Osteoblast (primary cell): Measurements from ENCODE around the gene GCDH. TPM values are rescaled to one million over a fixed set of nuclear protein-coding genes. Genes with fewer than 3 reads are reported as not detected.

ENCODE experiments used
- DNase-seq: peaks from one replicate; pipeline ENCODE4 v3.0.0; 2011; ENCODE audit warnings: low spot score, mixed read lengths; ENCODE audit not compliant: insufficient read length; ENCODE audit errors: missing footprints
- H2AFZ ChIP-seq: 2 replicates; pipeline ENCODE4 v1.6.0; 2011; ENCODE audit warnings: mild to moderate bottlenecking, low read length
- H3K27ac ChIP-seq: 2 replicates; pipeline ENCODE4 v1.5.1; 2011; ENCODE audit warnings: mild to moderate bottlenecking, low read depth, low read length, moderate library complexity
- H3K27me3 ChIP-seq: 2 replicates; pipeline ENCODE4 v1.6.0; 2012; ENCODE audit warnings: mild to moderate bottlenecking, control low read depth, inconsistent platforms, low read length, moderate library complexity; ENCODE audit not compliant: insufficient read depth
- H3K36me3 ChIP-seq: 2 replicates; pipeline ENCODE4 v1.5.1; 2011; ENCODE audit warnings: mild to moderate bottlenecking, low read length, control low read depth, moderate library complexity; ENCODE audit not compliant: insufficient read depth
- H3K4me1 ChIP-seq: 2 replicates; pipeline ENCODE4 v1.5.1; 2011; ENCODE audit warnings: mild to moderate bottlenecking, low read length, control low read depth, moderate library complexity; ENCODE audit not compliant: insufficient read depth
- H3K4me2 ChIP-seq: 2 replicates; pipeline ENCODE4 v1.6.0; 2011; ENCODE audit warnings: mild to moderate bottlenecking, low read length; ENCODE audit not compliant: insufficient read depth
- H3K4me3 ChIP-seq: fragments of 200-600 bp; sonication (generic); 3 replicates; pipeline ENCODE4 v1.5.1; 2012; ENCODE audit warnings: mild to moderate bottlenecking, low read length, inconsistent platforms; ENCODE audit not compliant: insufficient read depth
- H3K79me2 ChIP-seq: 2 replicates; pipeline ENCODE4 v1.6.0; 2012; ENCODE audit warnings: mild to moderate bottlenecking, low read length, control low read depth, inconsistent platforms; ENCODE audit not compliant: insufficient read depth
- H3K9me3 ChIP-seq: 2 replicates; pipeline ENCODE4 v1.5.1; 2011; ENCODE audit warnings: low read depth, low read length, control low read depth
- H4K20me1 ChIP-seq: 2 replicates; pipeline ENCODE4 v1.6.0; 2012; ENCODE audit warnings: mild to moderate bottlenecking, low read length, control low read depth; ENCODE audit not compliant: insufficient read depth
- CTCF ChIP-seq: IDR thresholded peaks from 2 replicates; pipeline ENCODE4 v1.5.1; 2011; ENCODE audit warnings: mild to moderate bottlenecking, low read depth, low read length, moderate library complexity; ENCODE audit errors: extremely low read depth
- total RNA-seq: library from RNA; depleted of rRNA; stranded (reverse); fragments of >200 nt; gene quantifications from 2 replicates; pipeline ENCODE4 v1.2.3, GENCODE V29; 2012

Gene GCDH
- total RNA-seq, 1 donor, result 31.1 TPM

DNA sequence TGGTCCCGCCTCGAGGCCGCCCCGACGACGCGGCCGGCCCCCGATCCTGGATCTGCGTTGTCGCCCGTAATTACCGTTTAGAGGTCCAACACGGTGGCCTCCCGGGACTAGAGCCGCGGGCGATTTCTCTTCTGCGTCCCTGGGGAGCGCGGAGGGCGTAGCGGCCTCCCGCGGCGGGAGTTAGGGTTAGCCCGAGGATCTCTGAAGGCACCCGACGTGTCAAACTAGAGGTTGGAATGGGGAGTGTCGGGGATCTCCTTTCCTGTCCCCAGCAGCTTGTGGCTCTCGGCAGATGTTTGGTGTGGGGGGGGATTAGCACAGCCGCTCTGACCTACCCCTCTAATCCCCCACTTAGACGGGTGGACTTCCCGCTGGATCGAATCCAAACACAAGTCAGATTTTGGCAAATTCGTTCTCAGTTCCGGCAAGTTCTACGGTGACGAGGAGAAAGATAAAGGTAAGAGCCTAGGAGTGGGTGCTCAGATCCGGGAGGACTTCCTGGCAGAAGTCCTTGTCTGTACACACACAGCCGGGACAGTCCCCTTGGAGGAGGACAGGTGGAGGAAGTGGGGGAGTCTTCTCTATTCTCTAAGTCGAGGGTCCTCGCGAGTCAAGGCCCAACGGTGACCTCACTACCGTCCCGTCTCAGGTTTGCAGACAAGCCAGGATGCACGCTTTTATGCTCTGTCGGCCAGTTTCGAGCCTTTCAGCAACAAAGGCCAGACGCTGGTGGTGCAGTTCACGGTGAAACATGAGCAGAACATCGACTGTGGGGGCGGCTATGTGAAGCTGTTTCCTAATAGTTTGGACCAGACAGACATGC, 48.0 kb downstream of the GCDH start:
- H3K9me3 ChIP-seq, result no peaks in the 10 kb centered on the region
- peaks cover 44% of the 10 kb centered on the region for H3K36me3 ChIP-seq
- H3K4me1 ChIP-seq, result peaks cover 29% of the 10 kb centered on the region
- DNase-seq, result peak; percentile 94
- TF ChIP-seq CTCF, result no peak
- H4K20me1 ChIP-seq, result peaks cover 47% of the 10 kb centered on the region
- H3K27me3 ChIP-seq, result no peaks in the 10 kb centered on the region
- H2AFZ ChIP-seq, result no peak overlapping the region
- H3K4me2 ChIP-seq, result peak overlapping the region; percentile 93
- peak overlapping the region; percentile 100 for H3K4me3 ChIP-seq
- peak overlapping the region; percentile 87 for H3K27ac ChIP-seq
- H3K79me2 ChIP-seq, result peaks cover 50% of the 10 kb centered on the region

DNA sequence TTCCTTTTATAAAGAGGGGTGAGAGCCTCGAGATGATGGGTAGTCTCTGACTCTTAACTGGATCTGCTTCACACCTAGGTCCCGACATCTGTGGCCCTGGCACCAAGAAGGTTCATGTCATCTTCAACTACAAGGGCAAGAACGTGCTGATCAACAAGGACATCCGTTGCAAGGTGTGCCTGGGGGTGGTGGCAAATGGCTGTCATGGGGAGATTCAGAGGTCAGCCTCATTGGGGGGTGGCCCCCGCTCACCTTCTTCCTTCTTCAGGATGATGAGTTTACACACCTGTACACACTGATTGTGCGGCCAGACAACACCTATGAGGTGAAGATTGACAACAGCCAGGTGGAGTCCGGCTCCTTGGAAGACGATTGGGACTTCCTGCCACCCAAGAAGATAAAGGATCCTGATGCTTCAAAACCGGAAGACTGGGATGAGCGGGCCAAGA, 49.0 kb downstream of the GCDH start:
- H3K79me2 ChIP-seq, result peaks cover 50% of the 10 kb centered on the region
- H3K9me3 ChIP-seq, result no peaks in the 10 kb centered on the region
- peaks cover 55% of the 10 kb centered on the region for H3K36me3 ChIP-seq
- no peak for TF ChIP-seq CTCF
- H3K27ac ChIP-seq, result peak overlapping the region; percentile 87
- DNase-seq, result peak; percentile 10
- H3K4me1 ChIP-seq, result peaks cover 29% of the 10 kb centered on the region
- H3K27me3 ChIP-seq, result no peaks in the 10 kb centered on the region
- peak overlapping the region; percentile 100 for H3K4me3 ChIP-seq
- H4K20me1 ChIP-seq, result peaks cover 51% of the 10 kb centered on the region
- no peak overlapping the region for H2AFZ ChIP-seq
- H3K4me2 ChIP-seq, result peak overlapping the region; percentile 93

DNA sequence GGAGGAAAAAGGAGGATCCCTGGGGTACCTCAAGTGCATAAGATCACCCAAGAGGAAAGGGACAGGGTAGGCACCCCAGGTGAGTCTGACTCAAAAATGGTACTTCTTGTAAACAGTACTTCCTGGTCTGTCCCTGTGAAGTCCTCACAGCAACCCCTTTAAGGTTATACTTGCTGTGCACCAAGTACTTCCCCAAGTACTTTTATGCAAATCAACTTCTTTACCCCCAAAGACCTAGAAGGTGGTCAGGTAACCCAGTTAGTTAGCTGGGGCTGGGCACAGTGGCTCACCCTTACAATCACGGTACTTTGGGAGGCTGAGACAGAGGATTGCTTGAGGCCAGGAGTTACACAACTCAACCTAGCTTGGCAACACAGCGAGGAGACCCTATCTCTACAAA, 49.9 kb downstream of the GCDH start:
- H3K27me3 ChIP-seq, result no peaks in the 10 kb centered on the region
- no peak overlapping the region for H2AFZ ChIP-seq
- H3K27ac ChIP-seq, result peak overlapping the region; percentile 87
- peaks cover 29% of the 10 kb centered on the region for H3K4me1 ChIP-seq
- no peak for TF ChIP-seq CTCF
- H3K4me2 ChIP-seq, result peak overlapping the region; percentile 93
- H3K36me3 ChIP-seq, result peaks cover 59% of the 10 kb centered on the region
- peaks cover 54% of the 10 kb centered on the region for H4K20me1 ChIP-seq
- peak; percentile 3 for DNase-seq
- H3K79me2 ChIP-seq, result peaks cover 50% of the 10 kb centered on the region
- H3K4me3 ChIP-seq, result peak overlapping the region; percentile 100
- H3K9me3 ChIP-seq, result no peaks in the 10 kb centered on the region

DNA sequence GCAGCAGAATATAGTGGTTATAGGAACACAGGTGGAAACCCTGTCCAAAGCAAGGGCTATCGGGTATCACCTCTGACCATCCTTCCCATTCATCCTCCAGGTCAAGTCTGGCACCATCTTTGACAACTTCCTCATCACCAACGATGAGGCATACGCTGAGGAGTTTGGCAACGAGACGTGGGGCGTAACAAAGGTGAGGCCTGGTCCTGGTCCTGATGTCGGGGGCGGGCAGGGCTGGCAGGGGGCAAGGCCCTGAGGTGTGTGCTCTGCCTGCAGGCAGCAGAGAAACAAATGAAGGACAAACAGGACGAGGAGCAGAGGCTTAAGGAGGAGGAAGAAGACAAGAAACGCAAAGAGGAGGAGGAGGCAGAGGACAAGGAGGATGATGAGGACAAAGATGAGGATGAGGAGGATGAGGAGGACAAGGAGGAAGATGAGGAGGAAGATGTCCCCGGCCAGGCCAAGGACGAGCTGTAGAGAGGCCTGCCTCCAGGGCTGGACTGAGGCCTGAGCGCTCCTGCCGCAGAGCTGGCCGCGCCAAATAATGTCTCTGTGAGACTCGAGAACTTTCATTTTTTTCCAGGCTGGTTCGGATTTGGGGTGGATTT, 52.6 kb downstream of the GCDH start:
- Histone ChIP-seq H3K4me1 (peaks cover 27% of the 10 kb centered on the region), H2AFZ (no peak overlapping the region), H3K9me3 (no peaks in the 10 kb centered on the region), H3K4me2 (peak overlapping the region; percentile 9), H3K27me3 (no peaks in the 10 kb centered on the region), H4K20me1 (peaks cover 58% of the 10 kb centered on the region), H3K27ac (peak overlapping the region; percentile 7), H3K79me2 (peaks cover 73% of the 10 kb centered on the region), H3K36me3 (peaks cover 69% of the 10 kb centered on the region), H3K4me3 (no peak overlapping the region)
- TF ChIP-seq CTCF, result no peak
- DNase-seq, result peak; percentile 66
